ENCODE measurements around the gene TFF2.

TFF2 gene

DNA sequence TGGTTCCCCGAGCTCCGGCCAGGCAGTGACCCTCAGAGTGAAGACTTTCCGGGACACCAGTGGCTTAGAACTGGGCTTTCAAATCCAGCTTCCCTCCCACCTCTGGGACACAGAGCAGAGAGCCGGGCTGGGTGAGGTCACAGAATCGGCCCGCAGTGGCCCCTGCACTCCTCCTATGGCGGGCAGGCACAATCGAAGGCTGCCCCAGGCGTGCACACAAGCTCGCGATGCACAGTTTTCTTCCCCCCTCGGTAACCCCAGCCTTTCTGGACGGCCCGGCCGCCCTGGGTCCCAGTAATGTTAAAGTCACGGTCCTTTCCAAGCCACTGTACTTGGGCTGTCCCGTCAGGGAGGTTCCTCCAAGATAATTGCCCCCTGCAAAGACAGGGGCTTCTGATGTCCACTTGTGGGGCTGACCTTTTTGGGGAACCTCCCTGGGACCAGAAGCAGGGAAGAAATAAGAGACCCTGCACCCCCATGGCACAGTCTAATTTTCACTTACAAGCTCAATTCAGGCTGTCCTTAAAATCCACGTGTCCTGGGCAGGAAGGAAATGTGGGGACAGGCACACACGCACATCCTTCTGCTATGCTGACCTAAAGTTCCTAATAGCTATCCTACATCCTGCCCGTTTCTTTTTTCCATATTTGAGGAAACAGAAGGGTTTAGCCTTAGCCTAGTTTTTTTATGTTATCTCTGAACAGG, 49.3 kb downstream of the TFF2 start:
- TF ChIP-seq, protein P1, sequence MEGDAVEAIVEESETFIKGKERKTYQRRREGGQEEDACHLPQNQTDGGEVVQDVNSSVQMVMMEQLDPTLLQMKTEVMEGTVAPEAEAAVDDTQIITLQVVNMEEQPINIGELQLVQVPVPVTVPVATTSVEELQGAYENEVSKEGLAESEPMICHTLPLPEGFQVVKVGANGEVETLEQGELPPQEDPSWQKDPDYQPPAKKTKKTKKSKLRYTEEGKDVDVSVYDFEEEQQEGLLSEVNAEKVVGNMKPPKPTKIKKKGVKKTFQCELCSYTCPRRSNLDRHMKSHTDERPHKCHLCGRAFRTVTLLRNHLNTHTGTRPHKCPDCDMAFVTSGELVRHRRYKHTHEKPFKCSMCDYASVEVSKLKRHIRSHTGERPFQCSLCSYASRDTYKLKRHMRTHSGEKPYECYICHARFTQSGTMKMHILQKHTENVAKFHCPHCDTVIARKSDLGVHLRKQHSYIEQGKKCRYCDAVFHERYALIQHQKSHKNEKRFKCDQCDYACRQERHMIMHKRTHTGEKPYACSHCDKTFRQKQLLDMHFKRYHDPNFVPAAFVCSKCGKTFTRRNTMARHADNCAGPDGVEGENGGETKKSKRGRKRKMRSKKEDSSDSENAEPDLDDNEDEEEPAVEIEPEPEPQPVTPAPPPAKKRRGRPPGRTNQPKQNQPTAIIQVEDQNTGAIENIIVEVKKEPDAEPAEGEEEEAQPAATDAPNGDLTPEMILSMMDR (IDR thresholded peaks at IDR 0.05; ENCODE audit: low read depth, low read length): no peak
- H3K4me3 ChIP-seq (ENCODE audit: low read length): no peak overlapping the region
- no peaks in the 10 kb centered on the region for H3K79me2 ChIP-seq (ENCODE audit: low read length)
- H3K36me3 ChIP-seq (replicated peaks; ENCODE audit: low read depth, low read length): no peaks in the 10 kb centered on the region
- H3K4me1 ChIP-seq (ENCODE audit: low read length): no peaks in the 10 kb centered on the region
- no peak overlapping the region for H2AFZ ChIP-seq (ENCODE audit: low read depth, low read length)
- no peaks in the 10 kb centered on the region for H3K9me3 ChIP-seq (ENCODE audit: insufficient read depth, low read length)
- H3K27me3 ChIP-seq (ENCODE audit: low read depth, low read length): peaks cover 25% of the 10 kb centered on the region
- no peaks in the 10 kb centered on the region for H4K20me1 ChIP-seq (ENCODE audit: insufficient read depth, low read length)
- H3K4me2 ChIP-seq (ENCODE audit: low read length): no peak overlapping the region
- H3K27ac ChIP-seq (ENCODE audit: low read length): no peak overlapping the region
- no peak overlapping the region for H3K9ac ChIP-seq (ENCODE audit: low read length)

DNA sequence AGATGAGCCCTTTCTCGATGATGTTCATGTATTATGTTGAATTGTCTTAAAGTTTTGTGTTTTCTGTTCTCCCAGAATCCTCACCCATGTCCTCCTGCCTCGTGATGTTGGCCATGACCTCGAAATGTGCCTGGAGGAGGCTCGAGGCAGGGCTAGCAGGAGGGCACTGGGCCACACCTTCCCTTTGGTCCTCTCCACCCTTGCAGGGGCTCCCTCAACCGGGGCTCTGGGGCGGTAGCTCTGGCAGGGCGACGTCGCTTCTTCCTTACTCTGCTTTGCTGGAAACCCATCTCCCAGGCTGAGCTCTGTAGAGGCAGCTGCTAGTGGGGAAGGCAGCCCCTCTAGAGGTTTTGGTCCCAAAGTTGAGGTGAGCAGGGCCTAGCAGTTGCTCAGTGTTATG, 49.8 kb downstream of the TFF2 start:
- H3K9ac ChIP-seq (ENCODE audit: low read length): no peak overlapping the region
- H3K4me2 ChIP-seq (ENCODE audit: low read length): no peak overlapping the region
- no peaks in the 10 kb centered on the region for H4K20me1 ChIP-seq (ENCODE audit: insufficient read depth, low read length)
- H3K4me3 ChIP-seq (ENCODE audit: low read length): no peak overlapping the region
- TF ChIP-seq EZH2phosphoT487 (IDR thresholded peaks at IDR 0.05; ENCODE audit: low read depth): no peak
- TF ChIP-seq, protein P1 (IDR thresholded peaks at IDR 0.05; ENCODE audit: low read depth, low read length): no peak
- H2AFZ ChIP-seq (ENCODE audit: low read depth, low read length): no peak overlapping the region
- no peaks in the 10 kb centered on the region for H3K9me3 ChIP-seq (ENCODE audit: insufficient read depth, low read length)
- H3K27ac ChIP-seq (ENCODE audit: low read length): no peak overlapping the region
- peaks cover 25% of the 10 kb centered on the region for H3K27me3 ChIP-seq (ENCODE audit: low read depth, low read length)
- no peaks in the 10 kb centered on the region for H3K79me2 ChIP-seq (ENCODE audit: low read length)
- no peaks in the 10 kb centered on the region for H3K36me3 ChIP-seq (replicated peaks; ENCODE audit: low read depth, low read length)
- H3K4me1 ChIP-seq (ENCODE audit: low read length): no peaks in the 10 kb centered on the region

DNA sequence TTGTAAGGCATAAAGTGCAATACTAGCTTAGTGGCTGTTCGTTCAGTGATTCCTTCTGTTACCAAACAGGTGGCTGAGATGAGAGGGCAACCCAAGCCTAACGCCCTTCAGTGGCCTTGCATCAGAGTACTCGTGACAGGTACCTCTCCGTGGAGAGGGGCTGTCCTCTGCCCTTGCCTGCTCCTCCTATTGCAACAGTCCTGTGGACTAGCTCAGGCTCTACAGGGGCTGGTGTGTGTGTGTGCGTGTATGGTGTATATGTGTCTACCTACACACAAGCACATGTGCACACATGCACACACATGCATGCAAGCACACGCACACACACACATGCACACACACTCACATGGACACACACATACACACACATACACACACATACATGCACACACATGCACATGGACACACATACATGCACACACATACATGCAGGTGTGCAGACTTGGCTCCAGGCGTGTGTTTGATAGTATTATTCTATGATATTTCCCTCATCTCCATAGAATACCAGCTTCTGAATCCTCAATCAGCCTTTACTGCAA, 50.7 kb downstream of the TFF2 start:
- no peak overlapping the region for H3K4me3 ChIP-seq (ENCODE audit: low read length)
- H3K9ac ChIP-seq (ENCODE audit: low read length): no peak overlapping the region
- no peak overlapping the region for H3K4me2 ChIP-seq (ENCODE audit: low read length)
- no peaks in the 10 kb centered on the region for H3K9me3 ChIP-seq (ENCODE audit: insufficient read depth, low read length)
- no peaks in the 10 kb centered on the region for H4K20me1 ChIP-seq (ENCODE audit: insufficient read depth, low read length)
- no peak overlapping the region for H3K27ac ChIP-seq (ENCODE audit: low read length)
- no peaks in the 10 kb centered on the region for H3K4me1 ChIP-seq (ENCODE audit: low read length)
- H3K79me2 ChIP-seq (ENCODE audit: low read length): no peaks in the 10 kb centered on the region
- H3K36me3 ChIP-seq (replicated peaks; ENCODE audit: low read depth, low read length): no peaks in the 10 kb centered on the region
- TF ChIP-seq, protein P1 (IDR thresholded peaks at IDR 0.05; ENCODE audit: low read depth, low read length): no peak
- TF ChIP-seq EZH2phosphoT487 (IDR thresholded peaks at IDR 0.05; ENCODE audit: low read depth): no peak
- H3K27me3 ChIP-seq (ENCODE audit: low read depth, low read length): peaks cover 25% of the 10 kb centered on the region
- no peak overlapping the region for H2AFZ ChIP-seq (ENCODE audit: low read depth, low read length)

DNA sequence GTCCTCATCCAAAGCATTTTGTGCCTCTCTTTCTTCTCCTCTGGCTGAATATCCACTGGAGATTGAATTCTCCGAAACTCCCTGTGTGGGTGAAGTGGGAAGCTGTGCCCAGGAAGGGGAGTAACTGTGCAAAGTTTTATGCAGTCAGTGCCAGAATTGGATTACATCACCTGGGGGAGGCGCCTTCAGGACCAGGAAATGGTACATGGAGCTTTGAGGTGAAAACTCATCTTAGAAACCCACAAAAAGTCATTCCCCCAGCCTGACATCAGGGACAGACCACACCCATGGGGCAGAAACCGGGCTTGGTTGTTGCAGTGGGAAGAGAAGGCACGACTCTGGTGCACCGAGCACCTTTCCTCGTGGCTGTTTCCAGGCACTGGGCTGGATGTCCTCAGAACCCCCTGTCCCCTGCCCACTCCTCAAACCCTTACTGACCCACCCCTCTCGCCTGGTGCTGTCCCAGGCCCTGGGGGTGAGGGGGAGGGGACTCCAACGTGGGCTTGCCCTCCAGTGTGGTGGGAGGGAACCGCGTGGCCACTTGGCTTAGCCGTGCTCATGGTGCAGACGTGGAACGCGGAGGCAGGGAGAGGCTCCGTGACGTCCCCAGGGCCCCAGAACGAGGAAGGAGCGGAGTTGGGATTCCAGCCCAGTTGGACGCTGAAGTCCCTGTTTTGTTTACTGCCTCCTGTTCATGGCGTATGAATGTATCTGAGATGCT, 51.3 kb downstream of the TFF2 start:
- Histone ChIP-seq H3K27me3 (ENCODE audit: low read depth, low read length) (peaks cover 21% of the 10 kb centered on the region), H3K9ac (ENCODE audit: low read length) (no peak overlapping the region), H4K20me1 (ENCODE audit: insufficient read depth, low read length) (no peaks in the 10 kb centered on the region), H3K36me3 (replicated peaks; ENCODE audit: low read depth, low read length) (no peaks in the 10 kb centered on the region), H3K27ac (ENCODE audit: low read length) (no peak overlapping the region), H2AFZ (ENCODE audit: low read depth, low read length) (no peak overlapping the region), H3K4me2 (ENCODE audit: low read length) (no peak overlapping the region), H3K4me1 (ENCODE audit: low read length) (no peaks in the 10 kb centered on the region), H3K4me3 (ENCODE audit: low read length) (no peak overlapping the region), H3K9me3 (ENCODE audit: insufficient read depth, low read length) (no peaks in the 10 kb centered on the region), H3K79me2 (ENCODE audit: low read length) (no peaks in the 10 kb centered on the region)
- TF ChIP-seq EZH2phosphoT487 (IDR thresholded peaks at IDR 0.05; ENCODE audit: low read depth): no peak
- TF ChIP-seq, protein P1 (IDR thresholded peaks at IDR 0.05; ENCODE audit: low read depth, low read length): no peak
